ENCODE data around the gene ASTN1. TPM values are rescaled to one million over a fixed set of nuclear protein-coding genes. Genes with fewer than 3 reads are reported as not detected.

Gene ASTN1
- total and polyA plus RNA-seq, 9 of the 15 experiments (the other 6 are each of a cell fraction or from before 2014, with no cell fraction given) = 0.05 to 0.22 (median 0.18) TPM

DNA sequence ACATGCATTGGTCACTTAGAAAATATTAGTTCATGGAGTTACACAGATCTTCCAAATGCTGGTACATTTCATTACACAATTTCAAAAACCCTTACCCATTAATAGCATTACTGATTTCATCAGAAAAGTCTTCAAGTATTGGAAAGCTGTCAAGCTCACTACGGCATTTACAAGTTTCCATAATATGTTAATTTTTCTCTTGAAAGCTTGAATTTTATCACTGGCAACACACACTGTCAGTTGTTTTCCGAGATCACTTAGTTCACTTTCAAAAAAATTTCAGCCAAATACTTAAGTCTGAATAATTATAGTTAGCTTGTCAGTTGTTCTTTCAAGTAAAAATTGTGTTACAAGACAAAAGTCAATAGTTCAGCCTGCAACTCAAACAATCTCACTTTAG, 18.0 kb downstream of the ASTN1 start:
- in situ Hi-C loops (cut with MboI) = no loop called here
- Histone ChIP-seq H3K4me1 (replicated peaks in 1 of 2; ENCODE audit: control insufficient read depth in 2 of 2, insufficient read depth in 2 of 2, low read length in 2 of 2) (no peaks in the 10 kb centered on the region), H3K36me3 (ENCODE audit: control insufficient read depth, insufficient read depth, low read length) (no peaks in the 10 kb centered on the region), H3K4me3 (no peak overlapping the region), H4K20me1 (replicated peaks; ENCODE audit: control insufficient read depth, insufficient read depth, low read length) (no peaks in the 10 kb centered on the region), H3K27me3 (ENCODE audit: control insufficient read depth in 2 of 2, insufficient read depth in 2 of 2, low read length in 2 of 2) (no peaks in the 10 kb centered on the region; a peak in 1 of 5 replicates), H2AFZ (ENCODE audit: low read depth, low read length) (no peak overlapping the region), H3K4me2 (ENCODE audit: insufficient read depth, low read length) (no peak overlapping the region), H3K9ac (ENCODE audit: insufficient read depth in 1 of 2, low read depth in 2 of 2, low read length in 2 of 2) (no peak overlapping the region), H3K79me2 (ENCODE audit: control insufficient read depth, insufficient read depth, low read length) (no peaks in the 10 kb centered on the region), H3K27ac (ENCODE audit: extremely low read depth, low read depth, low read length) (no peak overlapping the region), H3K9me3 (replicated peaks; ENCODE audit: control insufficient read depth, insufficient read depth, low read depth, low read length) (no peaks in the 10 kb centered on the region), H3K9me1 (ENCODE audit: control insufficient read depth, insufficient read depth, low read length) (no peaks in the 10 kb centered on the region)
- CTCF ChIA-PET (ENCODE audit: low intra/inter-chr PET ratio) = no interaction called here
- POLR2A ChIA-PET = no interaction called here
- no peak for FAIRE-seq
- intact Hi-C loops (cut with micrococcal nuclease) = no loop called here
- BruUV-seq (replicated peaks) = no TSS peak
- TF ChIP-seq, protein P1, sequence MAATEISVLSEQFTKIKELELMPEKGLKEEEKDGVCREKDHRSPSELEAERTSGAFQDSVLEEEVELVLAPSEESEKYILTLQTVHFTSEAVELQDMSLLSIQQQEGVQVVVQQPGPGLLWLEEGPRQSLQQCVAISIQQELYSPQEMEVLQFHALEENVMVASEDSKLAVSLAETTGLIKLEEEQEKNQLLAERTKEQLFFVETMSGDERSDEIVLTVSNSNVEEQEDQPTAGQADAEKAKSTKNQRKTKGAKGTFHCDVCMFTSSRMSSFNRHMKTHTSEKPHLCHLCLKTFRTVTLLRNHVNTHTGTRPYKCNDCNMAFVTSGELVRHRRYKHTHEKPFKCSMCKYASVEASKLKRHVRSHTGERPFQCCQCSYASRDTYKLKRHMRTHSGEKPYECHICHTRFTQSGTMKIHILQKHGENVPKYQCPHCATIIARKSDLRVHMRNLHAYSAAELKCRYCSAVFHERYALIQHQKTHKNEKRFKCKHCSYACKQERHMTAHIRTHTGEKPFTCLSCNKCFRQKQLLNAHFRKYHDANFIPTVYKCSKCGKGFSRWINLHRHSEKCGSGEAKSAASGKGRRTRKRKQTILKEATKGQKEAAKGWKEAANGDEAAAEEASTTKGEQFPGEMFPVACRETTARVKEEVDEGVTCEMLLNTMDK (IDR thresholded peaks at IDR 0.05; ENCODE audit: borderline replicate concordance, insufficient read depth, low read depth, low read length, poor library complexity, severe bottlenecking) = no peak
- no peak for TF ChIP-seq NFXL1 (CRISPR knock-in tag; IDR thresholded peaks at IDR 0.05)
- TF ChIP-seq, protein P2, sequence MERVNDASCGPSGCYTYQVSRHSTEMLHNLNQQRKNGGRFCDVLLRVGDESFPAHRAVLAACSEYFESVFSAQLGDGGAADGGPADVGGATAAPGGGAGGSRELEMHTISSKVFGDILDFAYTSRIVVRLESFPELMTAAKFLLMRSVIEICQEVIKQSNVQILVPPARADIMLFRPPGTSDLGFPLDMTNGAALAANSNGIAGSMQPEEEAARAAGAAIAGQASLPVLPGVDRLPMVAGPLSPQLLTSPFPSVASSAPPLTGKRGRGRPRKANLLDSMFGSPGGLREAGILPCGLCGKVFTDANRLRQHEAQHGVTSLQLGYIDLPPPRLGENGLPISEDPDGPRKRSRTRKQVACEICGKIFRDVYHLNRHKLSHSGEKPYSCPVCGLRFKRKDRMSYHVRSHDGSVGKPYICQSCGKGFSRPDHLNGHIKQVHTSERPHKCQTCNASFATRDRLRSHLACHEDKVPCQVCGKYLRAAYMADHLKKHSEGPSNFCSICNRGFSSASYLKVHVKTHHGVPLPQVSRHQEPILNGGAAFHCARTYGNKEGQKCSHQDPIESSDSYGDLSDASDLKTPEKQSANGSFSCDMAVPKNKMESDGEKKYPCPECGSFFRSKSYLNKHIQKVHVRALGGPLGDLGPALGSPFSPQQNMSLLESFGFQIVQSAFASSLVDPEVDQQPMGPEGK (CRISPR knock-in tag; IDR thresholded peaks at IDR 0.05; ENCODE audit: borderline replicate concordance) = no peak
- TF ChIP-seq ZNF586 (CRISPR knock-in tag; conservative IDR thresholded peaks at IDR 0.05) = no peak
- no peak for TF ChIP-seq NR2C2 (CRISPR knock-in tag; IDR thresholded peaks at IDR 0.05)
- no peak for TF ChIP-seq NR2C2 (tag; IDR thresholded peaks at IDR 0.05)
- TF ChIP-seq, protein P3, sequence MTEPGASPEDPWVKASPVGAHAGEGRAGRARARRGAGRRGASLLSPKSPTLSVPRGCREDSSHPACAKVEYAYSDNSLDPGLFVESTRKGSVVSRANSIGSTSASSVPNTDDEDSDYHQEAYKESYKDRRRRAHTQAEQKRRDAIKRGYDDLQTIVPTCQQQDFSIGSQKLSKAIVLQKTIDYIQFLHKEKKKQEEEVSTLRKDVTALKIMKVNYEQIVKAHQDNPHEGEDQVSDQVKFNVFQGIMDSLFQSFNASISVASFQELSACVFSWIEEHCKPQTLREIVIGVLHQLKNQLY (CRISPR knock-in tag; conservative IDR thresholded peaks at IDR 0.05) = no peak
- no peak for TF ChIP-seq SP2 (IDR thresholded peaks at IDR 0.05; ENCODE audit: extremely low read depth, low read depth, low read length, poor library complexity, severe bottlenecking)
- no peak for TF ChIP-seq GATAD2A (IDR thresholded peaks at IDR 0.05)
- WGBS (ENCODE audit: insufficient coverage, low coverage, missing lambda C conversion rate) = 2% methylated on average over 2 of the region's 2 CpGs
- DNase-seq (ENCODE audit: extremely low read depth in 1 of 4, low spot score in 3 of 4) = no peak
- ATAC-seq = no peak

All from K562 (cell line).